ENCODE data around the gene VPS45. TPM values are rescaled to one million over a fixed set of nuclear protein-coding genes. Genes with fewer than 3 reads are reported as not detected.
"Not testable (repeated sequence)": the region's sequence is repeated elsewhere in the genome, so short reads cannot be mapped to it uniquely, and the experiment has no call there.

Gene VPS45
- total and polyA plus RNA-seq, 5 experiments from 2014 or later, result 21.8 to 39.8 (median 29.9) TPM

GRCh38 chr1:150109586-150109985 is 42.0 kb downstream of the VPS45 start:
- POLR2A ChIA-PET, result interaction anchor here (1.0 to 4.6 kb wide), 5 partner anchors 11 to 56 kb away, joined by 3 to 54 read pairs (median 10); partner anchors contain the start of gene PLEKHO1

DNA sequence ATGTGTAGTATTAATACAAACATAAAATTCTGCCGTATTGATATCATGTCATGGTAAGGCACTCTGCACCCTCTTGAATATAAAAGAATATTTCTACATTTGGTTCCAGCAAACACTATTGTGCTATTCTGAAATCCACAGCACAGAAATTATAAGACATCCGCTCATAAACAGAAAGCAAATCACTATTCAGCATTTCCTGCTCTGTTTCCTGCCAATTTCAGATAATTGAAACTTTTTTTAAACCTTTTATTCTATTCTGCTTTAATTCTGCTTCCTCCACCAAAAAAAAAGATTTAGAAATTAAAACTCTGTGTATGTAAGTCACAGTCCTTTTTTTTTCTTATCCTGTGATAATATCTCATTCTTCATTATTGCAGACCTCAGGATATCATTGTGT is 42.5 kb downstream of the VPS45 start:
- peaks cover 4 to 25% (median 12%) of the 10 kb centered on the region in 3 donors for H3K36me3 Mint-ChIP-seq
- peaks cover 0 to 11% (median 6%) of the 10 kb centered on the region in 9 donors for H3K9me3 Mint-ChIP-seq
- H3K4me1 Mint-ChIP-seq, result peaks cover 48 to 70% (median 62%) of the 10 kb centered on the region in 4 donors
- peak overlapping the region; percentile 63 to 82 (median 79) for H3K4me3 Mint-ChIP-seq
- H3K27ac Mint-ChIP-seq, result peak overlapping the region; percentile 67 to 94 (median 88)
- peak in 3 of 10 donors; percentile 20 to 38 (median 29) for DNase-seq
- peak; percentile 41 to 48 for ATAC-seq
- POLR2A ChIA-PET, result interaction anchor here (0.9 to 4.6 kb wide), 3 partner anchors 40 to 125 kb away, joined by 3 to 54 read pairs (median 10); partner anchors contain the start of genes ANP32E and PLEKHO1
- no peaks in the 10 kb centered on the region for H3K27me3 Mint-ChIP-seq

More at GRCh38 chr1:150109586-150109985, 42.0 kb downstream of the VPS45 start:
- Mint-ChIP-seq H3K9me3 (peaks cover 0 to 5% (median 3%) of the 10 kb centered on the region in 9 donors), H3K27ac (peak overlapping the region; percentile 75 to 94 (median 88)), H3K4me3 (peak overlapping the region; percentile 63 to 82 (median 79)), H3K36me3 (peaks cover 0 to 22% (median 9%) of the 10 kb centered on the region in 3 donors), H3K4me1 (peaks cover 51 to 74% (median 66%) of the 10 kb centered on the region in 4 donors), H3K27me3 (no peaks in the 10 kb centered on the region)
- ATAC-seq (peak; percentile 65 to 70), DNase-seq (peak in 3 of 10 donors; percentile 15 to 39 (median 26))

DNA sequence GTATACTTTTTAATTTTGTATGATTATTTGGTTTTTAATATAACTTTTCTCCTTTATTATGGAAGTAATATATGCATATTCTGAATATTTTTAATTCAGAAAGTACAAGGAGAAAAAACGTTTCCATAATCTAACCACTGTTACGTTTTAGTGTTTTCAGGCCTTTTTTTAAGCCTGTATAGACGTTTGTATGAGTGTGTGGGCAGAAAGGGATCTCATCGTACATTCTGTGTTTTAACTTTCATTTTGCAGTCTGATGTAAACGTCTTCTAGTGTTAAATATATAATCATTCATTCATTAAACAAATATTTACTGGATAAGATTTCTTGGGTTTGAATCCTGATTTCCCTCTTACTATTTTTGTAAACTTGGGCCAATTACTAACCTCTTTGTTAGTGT is 44.1 kb downstream of the VPS45 start:
- POLR2A ChIA-PET, result interaction anchor here (1.0 to 4.6 kb wide), 3 partner anchors 30 to 224 kb away, joined by 4 to 54 read pairs (median 7); partner anchors contain the start of gene PLEKHO1
- ATAC-seq, result no peak
- DNase-seq, result no peak
- Mint-ChIP-seq H3K4me3 (peak overlapping the region in 7 of 10 donors; percentile 20 to 63 (median 37)), H3K27ac (peak overlapping the region in 3 of 10 donors; percentile 3 to 91 (median 28)), H3K4me1 (peaks cover 36 to 58% (median 46%) of the 10 kb centered on the region in 4 donors), H3K36me3 (peaks cover 14 to 31% (median 19%) of the 10 kb centered on the region in 3 donors), H3K27me3 (no peaks in the 10 kb centered on the region), H3K9me3 (peaks cover 0 to 16% (median 11%) of the 10 kb centered on the region in 9 donors)

DNA sequence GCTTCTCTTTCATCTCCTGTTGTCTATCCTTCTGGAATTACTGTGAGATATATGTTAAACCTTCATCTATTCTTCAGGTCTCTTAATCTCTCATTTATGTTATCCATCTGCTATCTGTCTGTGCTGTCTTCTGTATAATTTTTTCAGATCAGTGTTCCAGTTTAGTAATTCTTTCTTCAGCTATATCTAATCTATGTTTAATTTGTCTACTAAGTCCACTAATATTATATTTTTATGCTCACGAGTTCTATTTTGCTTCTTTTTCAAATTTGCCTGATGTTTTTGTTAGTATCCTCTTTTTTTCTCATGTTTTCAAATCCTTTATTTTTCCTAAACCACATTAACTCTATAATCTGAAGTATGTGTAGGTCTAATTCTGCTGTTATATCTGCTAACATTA is 47.5 kb downstream of the VPS45 start:
- Mint-ChIP-seq H3K36me3 (peaks cover 14 to 31% (median 19%) of the 10 kb centered on the region in 3 donors), H3K9me3 (peaks cover 0 to 16% (median 11%) of the 10 kb centered on the region in 9 donors), H3K4me1 (peaks cover 11 to 30% (median 16%) of the 10 kb centered on the region in 4 donors), H3K27me3 (no peaks in the 10 kb centered on the region), H3K27ac (peak overlapping the region in 2 of 10 donors; percentile 9 to 13), H3K4me3 (no peak overlapping the region)
- POLR2A ChIA-PET, result no interaction called here
- DNase-seq, result no peak
- ATAC-seq, result no peak

DNA sequence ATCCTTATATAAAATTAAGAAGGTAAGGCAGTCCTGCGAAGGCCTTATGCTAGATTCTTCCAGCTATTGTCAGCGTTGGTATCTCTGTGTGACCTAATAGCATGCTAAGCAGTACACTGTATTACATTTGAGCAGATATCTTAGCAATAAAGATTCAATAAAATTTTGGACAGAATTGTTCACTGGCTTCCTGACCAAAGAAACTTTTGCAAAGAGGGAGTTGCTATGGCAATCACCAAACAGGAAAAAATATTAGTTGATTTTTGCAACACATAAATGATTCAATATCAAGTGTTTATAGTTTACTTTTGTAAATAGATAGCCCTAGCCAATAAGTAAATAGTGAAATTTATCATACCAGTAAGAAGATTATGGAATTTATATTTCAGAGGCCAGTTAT is 51.1 kb downstream of the VPS45 start:
- Mint-ChIP-seq H3K9me3 (peaks cover 0 to 16% (median 11%) of the 10 kb centered on the region in 9 donors), H3K4me1 (peaks cover 0 to 14% (median 1%) of the 10 kb centered on the region in 4 donors), H3K36me3 (peaks cover 14 to 26% (median 23%) of the 10 kb centered on the region in 3 donors), H3K27ac (no peak overlapping the region), H3K4me3 (no peak overlapping the region), H3K27me3 (no peaks in the 10 kb centered on the region)
- POLR2A ChIA-PET, result no interaction called here
- ATAC-seq (no peak), DNase-seq (no peak)

GRCh38 chr1:150121236-150121862 is 53.8 kb downstream of the VPS45 start:
- no peak for ATAC-seq
- no peaks in the 10 kb centered on the region for H3K9me3 Mint-ChIP-seq
- peak overlapping the region in 1 of 10 donors; percentile 47 for H3K27ac Mint-ChIP-seq
- peaks cover 0 to 11% (median 1%) of the 10 kb centered on the region in 4 donors for H3K4me1 Mint-ChIP-seq
- no peaks in the 10 kb centered on the region for H3K27me3 Mint-ChIP-seq
- POLR2A ChIA-PET, result interaction anchor here (0.6 kb wide), 1 partner anchor 29 kb away, joined by 3 read pairs; the partner anchor contains the start of gene PLEKHO1
- peaks cover 0 to 8% (median 5%) of the 10 kb centered on the region in 3 donors for H3K36me3 Mint-ChIP-seq
- no peak for DNase-seq
- H3K4me3 Mint-ChIP-seq, result no peak overlapping the region

DNA sequence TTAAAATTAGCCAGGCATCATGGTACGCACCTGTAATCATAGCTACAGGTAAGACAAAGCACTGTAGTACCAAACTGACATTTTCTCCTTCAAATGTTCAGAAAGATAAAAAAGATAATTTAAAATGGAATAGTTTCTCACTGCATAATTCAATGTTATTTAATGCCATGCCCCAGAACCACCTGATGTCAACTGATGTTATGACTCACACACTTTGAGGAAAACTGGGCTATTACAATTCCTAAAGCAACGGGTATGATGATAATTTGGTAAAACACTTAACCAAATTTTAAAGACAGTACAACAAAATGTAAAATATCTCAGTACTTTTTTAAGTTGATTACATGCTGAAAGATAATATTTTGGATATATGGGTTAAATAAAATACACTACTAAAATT is 59.2 kb downstream of the VPS45 start:
- H3K27me3 Mint-ChIP-seq, result no peaks in the 10 kb centered on the region
- peaks cover 0 to 14% (median 5%) of the 10 kb centered on the region in 3 donors for H3K36me3 Mint-ChIP-seq
- DNase-seq (no peak), ATAC-seq (no peak)
- no peak overlapping the region for H3K4me3 Mint-ChIP-seq
- no peaks in the 10 kb centered on the region for H3K9me3 Mint-ChIP-seq
- H3K27ac Mint-ChIP-seq, result peak overlapping the region in 1 of 10 donors; percentile 23
- peaks cover 0 to 8% (median 0%) of the 10 kb centered on the region in 4 donors for H3K4me1 Mint-ChIP-seq
- POLR2A ChIA-PET, result interaction anchor here (0.7 to 1.3 kb wide), 2 partner anchors 23 to 129 kb away, joined by 3 to 5 read pairs; partner anchors contain the start of gene PLEKHO1

DNA sequence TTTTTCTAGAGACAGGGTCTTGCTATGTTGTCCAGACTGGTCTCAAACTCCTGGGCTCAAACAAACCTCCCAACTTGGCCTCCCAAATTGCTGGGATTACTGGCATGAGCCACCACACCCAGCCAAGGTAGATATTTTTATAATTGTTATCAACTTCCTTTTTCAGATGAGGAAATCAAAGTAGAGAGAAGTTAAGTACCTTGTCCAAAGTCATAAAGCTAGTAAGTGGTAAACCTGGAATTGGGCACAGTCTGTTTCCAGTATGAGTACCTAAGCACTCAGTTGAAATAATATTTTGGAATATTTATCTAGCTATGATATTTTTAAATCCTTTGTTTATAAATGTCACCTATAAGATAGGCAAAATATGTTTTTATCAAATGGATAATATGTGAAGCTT is 59.9 kb downstream of the VPS45 start:
- Mint-ChIP-seq H3K36me3 (peaks cover 0 to 10% (median 4%) of the 10 kb centered on the region in 3 donors), H3K27ac (peak overlapping the region in 1 of 10 donors; percentile 23), H3K4me1 (peaks cover 0 to 8% (median 0%) of the 10 kb centered on the region in 4 donors), H3K9me3 (no peaks in the 10 kb centered on the region), H3K27me3 (no peaks in the 10 kb centered on the region), H3K4me3 (no peak overlapping the region)
- ATAC-seq (no peak), DNase-seq (no peak)
- POLR2A ChIA-PET, result interaction anchor here (0.7 kb wide), 1 partner anchor 130 kb away, joined by 3 read pairs; no protein-coding TSS in a partner anchor

- DNase-seq (no peak), ATAC-seq (no peak)
- peaks cover 0 to 8% (median 1%) of the 10 kb centered on the region in 4 donors for H3K4me1 Mint-ChIP-seq
- H3K4me3 Mint-ChIP-seq, result no peak overlapping the region
- peaks cover 0 to 9% (median 3%) of the 10 kb centered on the region in 3 donors for H3K36me3 Mint-ChIP-seq
- no peaks in the 10 kb centered on the region for H3K9me3 Mint-ChIP-seq
- H3K27ac Mint-ChIP-seq, result peak overlapping the region in 1 of 10 donors; percentile 23
- no peaks in the 10 kb centered on the region for H3K27me3 Mint-ChIP-seq
- POLR2A ChIA-PET, result interaction anchor here (0.9 kb wide), 1 partner anchor 118 kb away, joined by 5 read pairs; the partner anchor contains the start of gene OTUD7B
Observed at GRCh38 chr1:150127868-150128267, 60.3 kb downstream of the VPS45 start.

DNA sequence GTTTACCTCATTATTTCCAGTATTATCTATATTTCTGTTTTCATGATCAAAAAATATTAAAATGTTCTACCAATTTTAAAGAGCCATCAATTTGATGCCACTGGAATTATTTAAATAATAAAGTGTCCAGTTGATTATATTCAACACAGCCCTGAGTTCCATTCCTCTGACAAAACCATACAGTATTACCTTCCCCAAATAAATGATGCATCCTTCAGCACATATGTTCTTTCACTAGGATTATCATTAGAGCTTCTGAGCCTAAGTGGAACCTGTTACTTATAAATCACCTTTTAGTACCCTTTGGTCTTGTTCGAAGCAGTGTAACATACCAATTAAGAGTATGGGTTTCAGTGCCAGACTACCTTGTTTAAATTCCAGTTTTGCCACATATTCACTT is 64.8 kb downstream of the VPS45 start:
- POLR2A ChIA-PET, result interaction anchor here (0.6 kb wide), 1 partner anchor 55 kb away, joined by 5 read pairs; no protein-coding TSS in a partner anchor
- no peak for DNase-seq
- Mint-ChIP-seq H3K4me1 (peaks cover 0 to 5% (median 4%) of the 10 kb centered on the region in 4 donors), H3K27me3 (no peaks in the 10 kb centered on the region), H3K9me3 (no peaks in the 10 kb centered on the region), H3K36me3 (peaks cover 0 to 9% (median 8%) of the 10 kb centered on the region in 3 donors), H3K27ac (no peak overlapping the region), H3K4me3 (no peak overlapping the region)
- no peak for ATAC-seq

DNA sequence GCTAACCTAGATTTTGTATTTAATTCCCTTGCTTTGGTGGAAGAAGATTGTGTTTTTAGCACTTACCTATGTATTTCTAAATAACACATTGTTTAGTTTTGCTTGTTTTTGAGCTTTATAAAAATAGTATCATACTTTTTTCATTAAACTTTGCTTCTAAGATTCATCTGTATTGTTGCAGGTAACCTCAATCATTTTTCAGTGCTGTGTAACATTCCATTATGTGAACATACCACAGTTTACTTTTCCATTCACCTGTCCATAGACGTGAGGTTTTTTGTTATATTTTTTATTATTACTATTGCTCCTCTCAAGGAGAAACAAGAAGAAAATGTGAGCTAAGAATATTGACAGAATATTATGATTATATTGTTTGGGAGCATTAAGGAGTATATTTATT is 67.0 kb downstream of the VPS45 start:
- POLR2A ChIA-PET, result no interaction called here
- peaks cover 0 to 9% (median 4%) of the 10 kb centered on the region in 3 donors for H3K36me3 Mint-ChIP-seq
- ATAC-seq, result no peak

DNA sequence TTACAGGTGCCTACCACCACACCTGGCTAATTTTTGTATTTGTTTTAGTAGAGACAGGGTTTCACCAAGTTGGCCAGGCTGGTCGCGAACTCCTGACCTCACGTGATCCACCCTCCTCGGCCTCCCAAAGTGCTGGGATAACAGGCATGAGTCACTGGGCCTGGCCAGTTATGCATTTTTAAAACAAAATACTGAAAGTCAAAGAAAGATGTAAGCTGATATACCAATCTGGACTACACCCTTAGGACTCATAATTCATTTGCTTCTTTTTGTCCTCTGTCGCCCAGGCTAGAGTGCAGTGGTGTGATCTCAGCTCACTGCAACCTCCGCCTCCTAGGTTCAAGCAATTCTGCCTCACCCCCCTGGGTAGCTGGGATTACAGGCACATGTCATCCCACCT is 67.8 kb downstream of the VPS45 start:
- ATAC-seq, H3K4me3 Mint-ChIP-seq, H3K27me3 Mint-ChIP-seq, H3K9me3 Mint-ChIP-seq, DNase-seq, H3K4me1 Mint-ChIP-seq, H3K27ac Mint-ChIP-seq, H3K36me3 Mint-ChIP-seq: not testable (repeated sequence)
- POLR2A ChIA-PET, result interaction anchor here (0.7 to 1.0 kb wide), 3 partner anchors 14 to 292 kb away, joined by 3 to 4 read pairs (median 4); partner anchors contain the start of gene PLEKHO1

More for the DNA sequence above, 67.0 kb downstream of the VPS45 start:
- Mint-ChIP-seq H3K27ac (no peak overlapping the region), H3K9me3 (no peaks in the 10 kb centered on the region), H3K27me3 (no peaks in the 10 kb centered on the region), H3K4me3 (no peak overlapping the region), H3K4me1 (peaks cover 0 to 4% (median 2%) of the 10 kb centered on the region in 4 donors)
- DNase-seq, result no peak

All from naive thymus-derived CD8-positive, alpha-beta T cell (primary cell).